Measurements from ENCODE around the gene DENND1A.

The DENND1A gene

DNA sequence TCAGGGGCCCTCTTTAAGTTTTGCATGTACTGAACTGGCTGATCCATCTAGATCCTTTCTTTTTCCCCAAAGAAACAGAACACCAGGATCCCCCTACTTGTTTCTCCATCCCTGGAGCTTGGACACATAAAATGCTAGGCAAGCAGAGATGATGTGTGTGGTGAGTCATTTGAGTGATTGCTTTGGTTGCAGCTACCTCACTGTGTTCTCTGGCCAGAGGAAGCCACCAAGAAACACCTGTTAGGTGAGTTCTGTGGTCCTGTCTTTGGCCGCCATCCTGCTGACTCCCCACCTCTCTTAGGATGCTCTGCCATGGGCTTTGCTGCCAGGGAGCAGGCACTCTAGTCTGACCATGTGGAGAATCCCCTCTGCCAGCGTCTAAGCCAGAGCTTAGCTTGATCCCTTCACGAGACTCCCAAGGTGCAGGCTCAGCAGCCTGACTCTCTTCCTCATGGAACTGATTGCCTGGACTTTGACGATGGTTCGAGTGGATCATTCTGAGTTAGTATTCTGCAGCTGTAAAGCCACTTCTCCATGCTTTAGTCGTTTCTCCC lies 27.3 kb upstream of the DENND1A start:
- POLR2A ChIA-PET: no interaction called here
- CTCF ChIA-PET: no interaction called here
- TF ChIP-seq L3MBTL2 (conservative IDR thresholded peaks at IDR 0.05) (no peak), LEF1 (IDR thresholded peaks at IDR 0.05; ENCODE audit: borderline replicate concordance) (no peak), ELF4 (IDR thresholded peaks at IDR 0.05) (no peak), TARDBP (IDR thresholded peaks at IDR 0.05) (no peak), FOXA1 (IDR thresholded peaks at IDR 0.05) (no peak), SP1 (IDR thresholded peaks at IDR 0.05) (no peak), ZNF384 (IDR thresholded peaks at IDR 0.05) (no peak), SUZ12 (IDR thresholded peaks at IDR 0.05) (no peak), FOXM1 (IDR thresholded peaks at IDR 0.05; ENCODE audit: borderline replicate concordance) (no peak), ARNT (IDR thresholded peaks at IDR 0.05) (no peak), CTBP1 (IDR thresholded peaks at IDR 0.05; ENCODE audit: borderline replicate concordance) (no peak)
- TF ChIP-seq, protein P1, sequence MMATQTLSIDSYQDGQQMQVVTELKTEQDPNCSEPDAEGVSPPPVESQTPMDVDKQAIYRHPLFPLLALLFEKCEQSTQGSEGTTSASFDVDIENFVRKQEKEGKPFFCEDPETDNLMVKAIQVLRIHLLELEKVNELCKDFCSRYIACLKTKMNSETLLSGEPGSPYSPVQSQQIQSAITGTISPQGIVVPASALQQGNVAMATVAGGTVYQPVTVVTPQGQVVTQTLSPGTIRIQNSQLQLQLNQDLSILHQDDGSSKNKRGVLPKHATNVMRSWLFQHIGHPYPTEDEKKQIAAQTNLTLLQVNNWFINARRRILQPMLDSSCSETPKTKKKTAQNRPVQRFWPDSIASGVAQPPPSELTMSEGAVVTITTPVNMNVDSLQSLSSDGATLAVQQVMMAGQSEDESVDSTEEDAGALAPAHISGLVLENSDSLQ (IDR thresholded peaks at IDR 0.05): no peak
- DNase-seq (ENCODE audit: extremely low spot score): no peak

- TF ChIP-seq SP1 (IDR thresholded peaks at IDR 0.05) (no peak), FOXM1 (IDR thresholded peaks at IDR 0.05; ENCODE audit: borderline replicate concordance) (no peak), ARNT (IDR thresholded peaks at IDR 0.05) (no peak), FOXA1 (IDR thresholded peaks at IDR 0.05) (no peak), LEF1 (IDR thresholded peaks at IDR 0.05; ENCODE audit: borderline replicate concordance) (no peak), SUZ12 (IDR thresholded peaks at IDR 0.05) (no peak)
- TF ChIP-seq, protein P1 (IDR thresholded peaks at IDR 0.05): no peak
- ChIA-PET CTCF (no interaction called here), POLR2A (no interaction called here)
- DNase-seq (ENCODE audit: extremely low spot score): no peak
Measured at GRCh38 chr9:123955637-123956036, 25.7 kb upstream of the DENND1A start.

GRCh38 chr9:123954518-123955280 lies 24.8 kb upstream of the DENND1A start:
- ChIA-PET POLR2A (no interaction called here), CTCF (no interaction called here)
- no peak for TF ChIP-seq FOXK2 (IDR thresholded peaks at IDR 0.05)
- TF ChIP-seq NFRKB (IDR thresholded peaks at IDR 0.05): no peak
- no peak for TF ChIP-seq BHLHE40 (IDR thresholded peaks at IDR 0.05; ENCODE audit: borderline replicate concordance)
- no peak for TF ChIP-seq FOXM1 (IDR thresholded peaks at IDR 0.05; ENCODE audit: borderline replicate concordance)
- no peak for TF ChIP-seq LEF1 (IDR thresholded peaks at IDR 0.05; ENCODE audit: borderline replicate concordance)
- no peak for TF ChIP-seq SP1 (IDR thresholded peaks at IDR 0.05)
- no peak for TF ChIP-seq ELF4 (IDR thresholded peaks at IDR 0.05)
- TF ChIP-seq ZNF384 (IDR thresholded peaks at IDR 0.05): no peak
- TF ChIP-seq CTBP1 (IDR thresholded peaks at IDR 0.05; ENCODE audit: borderline replicate concordance): no peak
- TF ChIP-seq HDGF (IDR thresholded peaks at IDR 0.05; ENCODE audit: borderline replicate concordance): no peak
- TF ChIP-seq FOXA1 (IDR thresholded peaks at IDR 0.05): no peak
- TF ChIP-seq ARNT (IDR thresholded peaks at IDR 0.05): no peak
- TF ChIP-seq, protein P1 (IDR thresholded peaks at IDR 0.05): no peak
- no peak for TF ChIP-seq TARDBP (IDR thresholded peaks at IDR 0.05)
- TF ChIP-seq L3MBTL2 (conservative IDR thresholded peaks at IDR 0.05): no peak
- TF ChIP-seq SUZ12 (IDR thresholded peaks at IDR 0.05): no peak
- DNase-seq (ENCODE audit: extremely low spot score): no peak

DNA sequence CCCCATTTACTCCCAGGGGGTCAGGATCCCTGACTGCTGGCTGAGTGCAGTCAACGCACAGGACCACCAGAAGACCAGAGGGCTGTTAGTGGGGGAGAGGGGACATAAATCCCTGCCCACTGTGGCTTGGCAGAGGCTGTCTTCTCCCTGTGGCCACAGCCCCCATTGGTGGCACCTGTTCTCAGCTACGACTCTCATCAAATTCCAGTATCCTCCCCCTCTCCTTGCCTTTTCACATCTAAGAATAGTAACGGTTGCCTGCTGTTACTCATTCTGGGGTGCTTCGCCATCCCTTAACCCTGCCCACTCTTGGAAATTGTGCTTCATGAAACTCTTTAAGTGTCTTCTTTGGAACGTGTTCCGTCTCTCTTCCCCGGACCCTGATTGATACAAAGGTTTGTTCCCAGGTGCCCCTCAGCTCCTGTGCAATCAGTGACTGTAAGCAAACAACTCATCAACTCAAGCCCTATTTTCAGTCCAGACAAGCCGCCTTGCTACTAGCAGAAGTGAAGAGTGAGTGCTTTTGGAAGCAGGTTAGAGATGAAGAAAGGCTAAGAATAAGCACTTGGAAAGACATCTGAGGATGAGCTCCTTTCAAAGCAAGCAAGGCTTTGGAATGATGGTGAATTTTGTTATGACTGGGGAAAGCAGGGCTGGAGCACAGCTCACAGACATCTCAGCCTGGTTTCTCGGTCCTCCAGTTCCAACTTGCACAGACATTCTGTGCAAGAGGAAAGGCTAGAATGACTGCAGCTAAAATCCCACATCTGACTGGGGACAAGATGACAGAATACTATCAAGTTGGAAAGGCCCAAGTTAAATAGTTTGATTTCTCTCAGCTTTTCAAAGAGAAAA lies 22.9 kb upstream of the DENND1A start:
- DNase-seq (ENCODE audit: extremely low spot score): no peak
- ChIA-PET POLR2A (no interaction called here), CTCF (interaction anchor here (0.7 kb wide), 2 partner anchors 10 to 78 kb away, joined by 3 read pairs; no protein-coding TSS in a partner anchor)
- TF ChIP-seq CTBP1 (IDR thresholded peaks at IDR 0.05; ENCODE audit: borderline replicate concordance): no peak
- no peak for TF ChIP-seq FOXM1 (IDR thresholded peaks at IDR 0.05; ENCODE audit: borderline replicate concordance)
- TF ChIP-seq, protein P1 (IDR thresholded peaks at IDR 0.05): no peak
- no peak for TF ChIP-seq SP1 (IDR thresholded peaks at IDR 0.05)
- TF ChIP-seq FOXA1 (IDR thresholded peaks at IDR 0.05): no peak
- TF ChIP-seq TARDBP (IDR thresholded peaks at IDR 0.05): no peak
- TF ChIP-seq LEF1 (IDR thresholded peaks at IDR 0.05; ENCODE audit: borderline replicate concordance): no peak
- no peak for TF ChIP-seq NFRKB (IDR thresholded peaks at IDR 0.05)
- no peak for TF ChIP-seq ELF4 (IDR thresholded peaks at IDR 0.05)
- no peak for TF ChIP-seq L3MBTL2 (conservative IDR thresholded peaks at IDR 0.05)
- no peak for TF ChIP-seq SUZ12 (IDR thresholded peaks at IDR 0.05)
- TF ChIP-seq ARNT (IDR thresholded peaks at IDR 0.05): no peak
- TF ChIP-seq ZNF384 (IDR thresholded peaks at IDR 0.05): no peak

DNA sequence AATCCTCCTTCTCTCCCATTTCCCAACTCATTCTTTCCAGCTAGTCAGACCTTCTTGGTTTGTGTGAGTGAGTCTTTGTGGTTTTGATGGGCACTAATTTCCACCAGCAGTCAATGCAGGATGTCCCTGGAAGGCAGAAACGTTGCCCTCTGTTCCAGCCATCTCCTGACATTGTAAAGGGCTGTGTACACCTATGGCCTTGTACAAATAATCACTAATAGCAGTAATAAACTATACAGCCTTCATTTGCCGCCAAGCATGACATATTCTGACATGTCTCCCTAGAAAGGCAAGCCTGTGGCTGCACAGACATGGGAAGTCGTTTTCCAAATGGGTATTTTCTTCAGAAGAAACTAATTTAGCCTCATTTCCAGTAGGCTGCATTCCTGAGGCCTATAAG lies 18.4 kb upstream of the DENND1A start:
- ChIA-PET POLR2A (no interaction called here), CTCF (no interaction called here)
- TF ChIP-seq L3MBTL2 (conservative IDR thresholded peaks at IDR 0.05): no peak
- TF ChIP-seq ELF4 (IDR thresholded peaks at IDR 0.05): no peak
- TF ChIP-seq SUZ12 (IDR thresholded peaks at IDR 0.05): no peak
- no peak for TF ChIP-seq BHLHE40 (IDR thresholded peaks at IDR 0.05; ENCODE audit: borderline replicate concordance)
- TF ChIP-seq NFRKB (IDR thresholded peaks at IDR 0.05): no peak
- no peak for TF ChIP-seq SP1 (IDR thresholded peaks at IDR 0.05)
- TF ChIP-seq LEF1 (IDR thresholded peaks at IDR 0.05; ENCODE audit: borderline replicate concordance): no peak
- TF ChIP-seq, protein P1 (IDR thresholded peaks at IDR 0.05): no peak
- TF ChIP-seq TARDBP (IDR thresholded peaks at IDR 0.05): no peak
- no peak for TF ChIP-seq ARNT (IDR thresholded peaks at IDR 0.05)
- no peak for TF ChIP-seq ZNF384 (IDR thresholded peaks at IDR 0.05)
- TF ChIP-seq FOXM1 (IDR thresholded peaks at IDR 0.05; ENCODE audit: borderline replicate concordance): no peak
- no peak for TF ChIP-seq FOXA1 (IDR thresholded peaks at IDR 0.05)
- TF ChIP-seq HDGF (IDR thresholded peaks at IDR 0.05; ENCODE audit: borderline replicate concordance): no peak
- DNase-seq (ENCODE audit: extremely low spot score): no peak

Data from HEK293T (cell line).